ENCODE results near the gene LAMTOR5. TPM values are rescaled to one million over a fixed set of nuclear protein-coding genes. Genes with fewer than 3 reads are reported as not detected.
A peak's percentile ranks its signal among the peaks of the same experiment; 100 is the strongest.
"Not testable (repeated sequence)": the region's sequence is repeated elsewhere in the genome, so short reads cannot be mapped to it uniquely, and the experiment has no call there.

The LAMTOR5 gene
- total RNA-seq, 2 donors from 2014 or later: 142 to 177 TPM

GRCh38 chr1:110441888-110442287, 34.4 kb upstream of the LAMTOR5 start:
- no peaks in the 10 kb centered on the region for H3K36me3 ChIP-seq
- H3K4me1 ChIP-seq: peaks cover 0 to 6% of the 10 kb centered on the region in 2 donors
- no peaks in the 10 kb centered on the region for H3K27me3 ChIP-seq
- no peak for TF ChIP-seq CTCF (IDR thresholded peaks at IDR 0.05)
- no peaks in the 10 kb centered on the region for H3K9me3 ChIP-seq
- no peak overlapping the region for H3K27ac ChIP-seq
- no peak overlapping the region for H3K4me3 ChIP-seq
- DNase-seq (ENCODE audit: low spot score): no peak

- Histone ChIP-seq H3K4me1 (peaks cover 0 to 6% of the 10 kb centered on the region in 2 donors), H3K27me3 (no peaks in the 10 kb centered on the region), H3K4me3 (no peak overlapping the region), H3K27ac (no peak overlapping the region), H3K36me3 (no peaks in the 10 kb centered on the region), H3K9me3 (no peaks in the 10 kb centered on the region)
- TF ChIP-seq CTCF (IDR thresholded peaks at IDR 0.05): no peak
- DNase-seq (ENCODE audit: low spot score): peak; percentile 78
Observed at GRCh38 chr1:110440877-110441276, 33.4 kb upstream of the LAMTOR5 start.

GRCh38 chr1:110439873-110440272, 32.4 kb upstream of the LAMTOR5 start:
- H3K4me1 ChIP-seq; H3K27me3 ChIP-seq; DNase-seq (ENCODE audit: low spot score); H3K4me3 ChIP-seq; H3K36me3 ChIP-seq; H3K27ac ChIP-seq; H3K9me3 ChIP-seq: not testable (repeated sequence)

- no peaks in the 10 kb centered on the region for H3K9me3 ChIP-seq
- H3K27me3 ChIP-seq: no peaks in the 10 kb centered on the region
Observed at GRCh38 chr1:110438893-110439292, 31.4 kb upstream of the LAMTOR5 start.

GRCh38 chr1:110437645-110438299, 30.3 kb upstream of the LAMTOR5 start:
- not testable (repeated sequence) for H3K27ac ChIP-seq; H3K9me3 ChIP-seq; H3K36me3 ChIP-seq; H3K4me3 ChIP-seq; H3K27me3 ChIP-seq; DNase-seq (ENCODE audit: low spot score)
- peaks cover 0 to 16% of the 10 kb centered on the region in 2 donors for H3K4me1 ChIP-seq

More at GRCh38 chr1:110438893-110439292, 31.4 kb upstream of the LAMTOR5 start:
- H3K4me3 ChIP-seq: no peak overlapping the region
- DNase-seq (ENCODE audit: low spot score): no peak
- H3K4me1 ChIP-seq: peaks cover 0 to 12% of the 10 kb centered on the region in 2 donors
- H3K36me3 ChIP-seq: no peaks in the 10 kb centered on the region
- TF ChIP-seq CTCF (IDR thresholded peaks at IDR 0.05): no peak
- no peak overlapping the region for H3K27ac ChIP-seq

GRCh38 chr1:110436635-110437034, 29.1 kb upstream of the LAMTOR5 start:
- no peaks in the 10 kb centered on the region for H3K27me3 ChIP-seq
- no peaks in the 10 kb centered on the region for H3K36me3 ChIP-seq
- no peak for TF ChIP-seq CTCF (IDR thresholded peaks at IDR 0.05)
- peaks cover 0 to 16% of the 10 kb centered on the region in 2 donors for H3K4me1 ChIP-seq
- no peak overlapping the region for H3K27ac ChIP-seq
- no peak for DNase-seq (ENCODE audit: low spot score)
- no peaks in the 10 kb centered on the region for H3K9me3 ChIP-seq
- no peak overlapping the region for H3K4me3 ChIP-seq

- no peaks in the 10 kb centered on the region for H3K36me3 ChIP-seq
- H3K4me1 ChIP-seq: peaks cover 0 to 10% of the 10 kb centered on the region in 2 donors
- DNase-seq (ENCODE audit: low spot score): no peak
- no peaks in the 10 kb centered on the region for H3K9me3 ChIP-seq
- H3K27ac ChIP-seq: no peak overlapping the region
- H3K4me3 ChIP-seq: no peak overlapping the region
- TF ChIP-seq CTCF (IDR thresholded peaks at IDR 0.05): no peak
- H3K27me3 ChIP-seq: no peaks in the 10 kb centered on the region
Observed at GRCh38 chr1:110434946-110435345, 27.5 kb upstream of the LAMTOR5 start.
